K562 (cell line): ENCODE data around the gene GPR35. TPM values are rescaled to one million over a fixed set of nuclear protein-coding genes. Genes with fewer than 3 reads are reported as not detected.

ENCODE experiments used
- ATF2 ChIP-seq: sonication (generic); formaldehyde crosslinking; IDR thresholded peaks from 2 replicates; pipeline ENCODE4 v1.8.1; 2022; ENCODE audit warnings: missing genetic modification reagents
- CAMTA2 ChIP-seq: fragments of 250-450 bp; sonication (Bioruptor Pico); conservative IDR thresholded peaks from 2 replicates; pipeline ENCODE4 v1.5.1; 2022
- CBX1 ChIP-seq: sonication (generic); IDR thresholded peaks from 2 replicates; pipeline ENCODE4 v1.6.1; 2016; ENCODE audit warnings: antibody characterized with exemption, low read depth, mild to moderate bottlenecking
- CHCHD3 ChIP-seq: fragments of 250-450 bp; sonication (Bioruptor Pico); IDR thresholded peaks from 2 replicates; pipeline ENCODE4 v2.1.2; 2022; ENCODE audit warnings: mild to moderate bottlenecking
- CREB5 ChIP-seq: fragments of 250-450 bp; sonication (Bioruptor Pico); IDR thresholded peaks from 2 replicates; pipeline ENCODE4 v1.5.0; 2020; ENCODE audit warnings: mild to moderate bottlenecking
- HDAC8 ChIP-seq: fragments of 450-650 bp; IDR thresholded peaks from 2 replicates; pipeline ENCODE4 v1.6.1; 2016; ENCODE audit warnings: mild to moderate bottlenecking, missing genetic modification characterization, moderate library complexity, missing compliant biosample characterization
- HSF4 ChIP-seq: fragments of 250-450 bp; sonication (Bioruptor Pico); IDR thresholded peaks from 2 replicates; pipeline ENCODE4 v2.1.2; 2022; ENCODE audit warnings: mild to moderate bottlenecking, moderate library complexity, borderline replicate concordance
- ILF3 ChIP-seq: fragments of 450-650 bp; IDR thresholded peaks from 2 replicates; pipeline ENCODE4 v1.6.1; 2018; ENCODE audit warnings: antibody characterized with exemption, mild to moderate bottlenecking, moderate library complexity, borderline replicate concordance
- ILK ChIP-seq: fragments of 450-650 bp; IDR thresholded peaks from 2 replicates; pipeline ENCODE4 v1.6.1; 2016; ENCODE audit warnings: missing genetic modification characterization, low read depth, mild to moderate bottlenecking, missing compliant biosample characterization, moderate library complexity, borderline replicate concordance
- KAT7 ChIP-seq: sonication (generic); formaldehyde crosslinking; IDR thresholded peaks from 2 replicates; pipeline ENCODE4 v1.8.0; 2022; ENCODE audit warnings: missing genetic modification reagents, mild to moderate bottlenecking, borderline replicate concordance
- KLF13 ChIP-seq: fragments of 450-650 bp; IDR thresholded peaks from 2 replicates; pipeline ENCODE4 v1.6.1; 2016; ENCODE audit warnings: missing genetic modification characterization, low read depth, mild to moderate bottlenecking, missing compliant biosample characterization, moderate library complexity, borderline replicate concordance
- MEF2A ChIP-seq: IDR thresholded peaks from 2 replicates; pipeline ENCODE4 v1.6.1; 2011; ENCODE audit warnings: low read depth, mild to moderate bottlenecking, low read length, moderate library complexity; ENCODE audit not compliant: control insufficient read depth
- NR3C1 ChIP-seq: sonication (generic); formaldehyde crosslinking; IDR thresholded peaks from 2 replicates; pipeline ENCODE4 v1.8.1; 2022; ENCODE audit warnings: missing genetic modification reagents
- RBM25 ChIP-seq: fragments of 200-400 bp; formaldehyde crosslinking; IDR thresholded peaks from 2 replicates; pipeline ENCODE4 v1.6.1; 2018; ENCODE audit warnings: low read length, low read depth, moderate library complexity; ENCODE audit not compliant: severe bottlenecking
- RUNX1 ChIP-seq: sonication (generic); IDR thresholded peaks from 2 replicates; pipeline ENCODE4 v1.6.1; 2016; ENCODE audit warnings: antibody characterized with exemption, low read depth
- SREBF2 ChIP-seq: sonication (generic); formaldehyde crosslinking; IDR thresholded peaks from 2 replicates; pipeline ENCODE4 v1.4.0; 2020; ENCODE audit warnings: mild to moderate bottlenecking, missing genetic modification reagents
- TOE1 ChIP-seq, 2 experiments: fragments of 450-650 bp in 1 of 2; sonication (generic) in 1 of 2; formaldehyde crosslinking in 1 of 2; IDR thresholded peaks; 2 replicates each; pipeline versions ENCODE4 v1.7.1 to v1.8.0; 2016 to 2022; ENCODE audit warnings: borderline replicate concordance in 2 of 2, mild to moderate bottlenecking in 2 of 2, antibody characterized with exemption in 1 of 2, inconsistent platforms in 1 of 2, low read depth in 1 of 2, missing genetic modification reagents in 1 of 2, moderate library complexity in 1 of 2
- ZNF324 ChIP-seq: fragments of 250-450 bp; sonication (Bioruptor Pico); IDR thresholded peaks from 2 replicates; pipeline ENCODE4 v1.4.0; 2020; ENCODE audit warnings: mild to moderate bottlenecking
- ZNF717 ChIP-seq: fragments of 250-450 bp; sonication (Bioruptor Pico); IDR thresholded peaks from 2 replicates; pipeline ENCODE4 v1.5.0; 2021
- ZNF785 ChIP-seq: fragments of 250-450 bp; sonication (Bioruptor Pico); IDR thresholded peaks from 2 replicates; pipeline ENCODE4 v1.4.0; 2020; ENCODE audit warnings: mild to moderate bottlenecking
- polyA plus RNA-seq, 8 experiments: library from polyadenylated mRNA; depleted of rRNA in 4 of 8; stranded (reverse) in 5 of 8; unstranded in 3 of 8; fragments of >200 nt; fragmentation: Nextera tagmentation in 2 of 8; fragmentation: Illumina TruSeq in 1 of 8; extraction: Ambion mirVana in 2 of 8; extraction: Trizol in 1 of 8; gene quantifications; 2 replicates each; pipeline versions ENCODE4 v1.2.1 to v1.2.3, GENCODE V29; 2011 to 2014; ENCODE audit warnings: inconsistent platforms in 1 of 8, missing spikeins in 1 of 8
- total RNA-seq, 7 experiments: library from RNA; depleted of rRNA in 6 of 7; stranded (reverse); fragments of >200 nt in 6 of 7; fragmentation: Illumina TruSeq in 2 of 7; extraction: Trizol in 2 of 7; gene quantifications; 2 replicates each; pipeline versions ENCODE4 v1.2.1 to v1.2.3, GENCODE V29; 2011 to 2021; ENCODE audit warnings: low replicate concordance in 1 of 7
- TF ChIP-seq, protein P1 (sequence below): fragments of 250-450 bp; sonication (Bioruptor Pico); IDR thresholded peaks from 2 replicates; pipeline ENCODE4 v1.5.0; 2021
- TF ChIP-seq, protein P2 (sequence below): fragments of 450-650 bp; formaldehyde crosslinking; IDR thresholded peaks from 2 replicates; pipeline ENCODE4 v1.4.0; 2020; ENCODE audit warnings: mild to moderate bottlenecking, moderate library complexity
- TF ChIP-seq, protein P3 (sequence below): fragments of 450-650 bp; IDR thresholded peaks from one replicate; pipeline ENCODE4 v1.6.1; 2018; ENCODE audit warnings: mild to moderate bottlenecking, moderate library complexity; ENCODE audit not compliant: partially characterized antibody

Gene GPR35
- total and polyA plus RNA-seq, 9 of the 15 experiments (the other 6 are each of a cell fraction or from before 2014, with no cell fraction given): 0.04 to 0.50 (median 0.29) TPM; not detected in 3

- no peak for TF ChIP-seq NR3C1 (CRISPR knock-in tag)
- no peak for TF ChIP-seq CHCHD3 (CRISPR knock-in tag)
- TF ChIP-seq MEF2A: no peak
- no peak for TF ChIP-seq CREB5
- no peak for TF ChIP-seq ATF2
- TF ChIP-seq KLF13 (tag): no peak
- TF ChIP-seq, protein P1, sequence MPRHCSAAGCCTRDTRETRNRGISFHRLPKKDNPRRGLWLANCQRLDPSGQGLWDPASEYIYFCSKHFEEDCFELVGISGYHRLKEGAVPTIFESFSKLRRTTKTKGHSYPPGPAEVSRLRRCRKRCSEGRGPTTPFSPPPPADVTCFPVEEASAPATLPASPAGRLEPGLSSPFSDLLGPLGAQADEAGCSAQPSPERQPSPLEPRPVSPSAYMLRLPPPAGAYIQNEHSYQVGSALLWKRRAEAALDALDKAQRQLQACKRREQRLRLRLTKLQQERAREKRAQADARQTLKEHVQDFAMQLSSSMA (CRISPR knock-in tag): no peak
- TF ChIP-seq, protein P2, sequence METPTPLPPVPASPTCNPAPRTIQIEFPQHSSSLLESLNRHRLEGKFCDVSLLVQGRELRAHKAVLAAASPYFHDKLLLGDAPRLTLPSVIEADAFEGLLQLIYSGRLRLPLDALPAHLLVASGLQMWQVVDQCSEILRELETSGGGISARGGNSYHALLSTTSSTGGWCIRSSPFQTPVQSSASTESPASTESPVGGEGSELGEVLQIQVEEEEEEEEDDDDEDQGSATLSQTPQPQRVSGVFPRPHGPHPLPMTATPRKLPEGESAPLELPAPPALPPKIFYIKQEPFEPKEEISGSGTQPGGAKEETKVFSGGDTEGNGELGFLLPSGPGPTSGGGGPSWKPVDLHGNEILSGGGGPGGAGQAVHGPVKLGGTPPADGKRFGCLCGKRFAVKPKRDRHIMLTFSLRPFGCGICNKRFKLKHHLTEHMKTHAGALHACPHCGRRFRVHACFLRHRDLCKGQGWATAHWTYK (CRISPR knock-in tag): no peak
- no peak for TF ChIP-seq TOE1 (IDR thresholded peaks at IDR 0.05; ENCODE audit: borderline replicate concordance)
- no peak for TF ChIP-seq TOE1 (CRISPR knock-in tag; IDR thresholded peaks at IDR 0.05; ENCODE audit: borderline replicate concordance, low read depth)
- TF ChIP-seq ZNF785: no peak
- no peak for TF ChIP-seq ZNF324 (CRISPR knock-in tag)
- no peak for TF ChIP-seq CAMTA2 (CRISPR knock-in tag)
- no peak for TF ChIP-seq SREBF2 (CRISPR knock-in tag)
- no peak for TF ChIP-seq RBM25
- TF ChIP-seq ZNF717 (CRISPR knock-in tag): no peak
- TF ChIP-seq ILK (tag): no peak
- TF ChIP-seq HSF4: no peak
- TF ChIP-seq KAT7 (CRISPR knock-in tag): no peak
- no peak for TF ChIP-seq HDAC8 (tag)
- TF ChIP-seq RUNX1: no peak
- TF ChIP-seq ILF3: no peak
- TF ChIP-seq CBX1: no peak
- TF ChIP-seq, protein P3, sequence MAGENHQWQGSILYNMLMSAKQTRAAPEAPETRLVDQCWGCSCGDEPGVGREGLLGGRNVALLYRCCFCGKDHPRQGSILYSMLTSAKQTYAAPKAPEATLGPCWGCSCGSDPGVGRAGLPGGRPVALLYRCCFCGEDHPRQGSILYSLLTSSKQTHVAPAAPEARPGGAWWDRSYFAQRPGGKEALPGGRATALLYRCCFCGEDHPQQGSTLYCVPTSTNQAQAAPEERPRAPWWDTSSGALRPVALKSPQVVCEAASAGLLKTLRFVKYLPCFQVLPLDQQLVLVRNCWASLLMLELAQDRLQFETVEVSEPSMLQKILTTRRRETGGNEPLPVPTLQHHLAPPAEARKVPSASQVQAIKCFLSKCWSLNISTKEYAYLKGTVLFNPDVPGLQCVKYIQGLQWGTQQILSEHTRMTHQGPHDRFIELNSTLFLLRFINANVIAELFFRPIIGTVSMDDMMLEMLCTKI: no peak
Measured at GRCh38 chr2:240584486-240585031, 40.7 kb upstream of the GPR35 start (continued).
